Breast epithelium (tissue), 3 donors: ENCODE data around the gene XAF1.

Source experiments
- POLR2A ChIP-seq: fragments of 450-650 bp; IDR thresholded peaks from one replicate; pipeline ENCODE4 v1.6.1; 2016; ENCODE audit warnings: antibody characterized with exemption, mild to moderate bottlenecking, moderate library complexity
- TF ChIP-seq, protein P1 (sequence below), 3 donors: fragments of 450-650 bp; IDR thresholded peaks; one replicate each; pipeline ENCODE4 v1.5.1; 2016 to 2017; ENCODE audit warnings: antibody characterized with exemption in 3 of 3, mild to moderate bottlenecking in 3 of 3, moderate library complexity in 3 of 3

- TF ChIP-seq POLR2A = no peak
- TF ChIP-seq, protein P1, sequence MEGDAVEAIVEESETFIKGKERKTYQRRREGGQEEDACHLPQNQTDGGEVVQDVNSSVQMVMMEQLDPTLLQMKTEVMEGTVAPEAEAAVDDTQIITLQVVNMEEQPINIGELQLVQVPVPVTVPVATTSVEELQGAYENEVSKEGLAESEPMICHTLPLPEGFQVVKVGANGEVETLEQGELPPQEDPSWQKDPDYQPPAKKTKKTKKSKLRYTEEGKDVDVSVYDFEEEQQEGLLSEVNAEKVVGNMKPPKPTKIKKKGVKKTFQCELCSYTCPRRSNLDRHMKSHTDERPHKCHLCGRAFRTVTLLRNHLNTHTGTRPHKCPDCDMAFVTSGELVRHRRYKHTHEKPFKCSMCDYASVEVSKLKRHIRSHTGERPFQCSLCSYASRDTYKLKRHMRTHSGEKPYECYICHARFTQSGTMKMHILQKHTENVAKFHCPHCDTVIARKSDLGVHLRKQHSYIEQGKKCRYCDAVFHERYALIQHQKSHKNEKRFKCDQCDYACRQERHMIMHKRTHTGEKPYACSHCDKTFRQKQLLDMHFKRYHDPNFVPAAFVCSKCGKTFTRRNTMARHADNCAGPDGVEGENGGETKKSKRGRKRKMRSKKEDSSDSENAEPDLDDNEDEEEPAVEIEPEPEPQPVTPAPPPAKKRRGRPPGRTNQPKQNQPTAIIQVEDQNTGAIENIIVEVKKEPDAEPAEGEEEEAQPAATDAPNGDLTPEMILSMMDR (IDR thresholded peaks at IDR 0.05) = no peak
Observed at GRCh38 chr17:6818938-6819337, 63.1 kb downstream of the XAF1 start.
